ENCODE data around the gene ZDHHC22.
"Not testable (repeated sequence)": the region's sequence is repeated elsewhere in the genome, so short reads cannot be mapped to it uniquely, and the experiment has no call there.

ZDHHC22 gene

GRCh38 chr14:77141214-77142004, at the start of gene ZDHHC22:
Gene ZDHHC22, minus strand, starts transcription at chr14:77141791. Its CDS starts 2,053 bp downstream, at chr14:77139738.
- no peak for DNase-seq (ENCODE audit: low read depth in 2 of 2)

- no peak for DNase-seq (ENCODE audit: low read depth in 2 of 2)
These were observed 49.4 kb upstream of the ZDHHC22 start for GRCh38 chr14:77190977-77191376.

- DNase-seq (ENCODE audit: low read depth in 2 of 2): no peak
These were observed 47.9 kb upstream of the ZDHHC22 start for GRCh38 chr14:77189479-77189878.

- DNase-seq (ENCODE audit: low read depth in 2 of 2): no peak
These were observed 46.0 kb upstream of the ZDHHC22 start for GRCh38 chr14:77187649-77188012.

GRCh38 chr14:77186911-77187648, 45.5 kb upstream of the ZDHHC22 start:
- no peak for DNase-seq (ENCODE audit: low read depth in 2 of 2)

GRCh38 chr14:77185093-77185465, 43.5 kb upstream of the ZDHHC22 start:
- DNase-seq (ENCODE audit: low read depth in 2 of 2): no peak

GRCh38 chr14:77184396-77185092, 43.0 kb upstream of the ZDHHC22 start:
- DNase-seq (ENCODE audit: low read depth in 2 of 2): no peak

GRCh38 chr14:77183896-77184295, 42.3 kb upstream of the ZDHHC22 start:
- no peak for DNase-seq (ENCODE audit: low read depth in 2 of 2)

GRCh38 chr14:77181603-77182437, 40.2 kb upstream of the ZDHHC22 start, which contains the start of gene TMEM63C:
Gene TMEM63C, plus strand, starts transcription at chr14:77181798. Its CDS starts 37,016 bp downstream, at chr14:77218814.
- DNase-seq (ENCODE audit: low read depth in 2 of 2): peak; percentile 50 to 63

- no peak for DNase-seq (ENCODE audit: low read depth in 2 of 2)
These were observed 39.4 kb upstream of the ZDHHC22 start for GRCh38 chr14:77180726-77181602.

- no peak for DNase-seq (ENCODE audit: low read depth in 2 of 2)
These were observed 37.1 kb upstream of the ZDHHC22 start for GRCh38 chr14:77178656-77179055.

GRCh38 chr14:77177702-77178101, 36.1 kb upstream of the ZDHHC22 start:
- DNase-seq (ENCODE audit: low read depth in 2 of 2): no peak

- DNase-seq (ENCODE audit: low read depth in 2 of 2): no peak
These were observed 34.3 kb upstream of the ZDHHC22 start for GRCh38 chr14:77175843-77176242.

- not testable (repeated sequence) for DNase-seq (ENCODE audit: low read depth in 2 of 2)
These were observed 32.5 kb upstream of the ZDHHC22 start for GRCh38 chr14:77173911-77174617.

GRCh38 chr14:77172916-77173315, 31.3 kb upstream of the ZDHHC22 start:
- no peak for DNase-seq (ENCODE audit: low read depth in 2 of 2)

GRCh38 chr14:77170045-77170444, 28.5 kb upstream of the ZDHHC22 start:
- no peak for DNase-seq (ENCODE audit: low read depth in 2 of 2)

GRCh38 chr14:77161011-77161410, 19.4 kb upstream of the ZDHHC22 start:
- no peak for DNase-seq (ENCODE audit: low read depth in 2 of 2)

- no peak for DNase-seq (ENCODE audit: low read depth in 2 of 2)
These were observed 17.3 kb upstream of the ZDHHC22 start for GRCh38 chr14:77158882-77159255.

- no peak for DNase-seq (ENCODE audit: low read depth in 2 of 2)
These were observed 16.7 kb upstream of the ZDHHC22 start for GRCh38 chr14:77158175-77158881.

Measured in stimulated activated CD4-positive, alpha-beta T cell treated with anti-CD3 and anti-CD28 coated beads, Interleukin-15, amount 100 ng/mL, for 48 hours (primary cell).